AG10803 (cell line): ENCODE results near the gene C2orf42.
A peak's percentile ranks its signal among the peaks of the same experiment; 100 is the strongest.

Experiments used
- DNase-seq: peaks from one replicate; pipeline ENCODE4 v3.0.0; 2010; ENCODE audit warnings: low read depth
- H3K4me3 ChIP-seq: 2 replicates; pipeline ENCODE4 v1.5.1; 2011; ENCODE audit warnings: mild to moderate bottlenecking, low read length, control low read depth
- TF ChIP-seq, protein P1 (sequence below): conservative IDR thresholded peaks from 2 replicates; pipeline ENCODE4 v1.5.1; 2011; ENCODE audit warnings: mild to moderate bottlenecking, low read length, control low read depth, inconsistent platforms

Gene C2orf42

DNA sequence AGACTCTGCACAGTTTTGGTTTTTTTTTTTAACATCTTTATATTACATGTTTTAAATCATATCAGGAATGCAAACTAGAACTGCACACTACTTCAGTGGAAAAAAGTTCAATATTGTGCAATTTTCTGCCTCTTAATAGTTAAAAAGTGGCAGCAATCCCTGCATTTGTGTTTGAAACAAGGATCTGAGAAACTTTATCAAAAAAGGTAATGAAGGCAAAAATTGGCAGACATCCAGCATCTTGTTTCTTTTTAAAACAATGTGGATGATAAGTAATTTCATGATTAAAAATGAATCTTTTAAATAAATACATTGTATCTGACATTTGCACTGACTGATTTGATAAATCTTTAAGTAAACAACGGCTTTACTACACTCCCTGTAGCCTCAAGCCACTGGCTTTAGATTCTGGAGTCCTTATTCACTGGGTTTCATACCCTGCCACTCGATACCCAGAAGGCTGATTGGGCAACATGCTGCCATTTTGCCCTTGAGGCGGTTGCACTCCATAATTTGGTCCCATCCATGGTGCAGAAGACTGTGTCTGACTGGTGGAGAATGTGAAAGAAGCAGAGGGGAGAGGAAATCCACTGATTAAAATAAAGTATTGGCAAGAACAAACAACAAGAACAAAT, 21.6 kb upstream of the C2orf42 start:
- TF ChIP-seq, protein P1, sequence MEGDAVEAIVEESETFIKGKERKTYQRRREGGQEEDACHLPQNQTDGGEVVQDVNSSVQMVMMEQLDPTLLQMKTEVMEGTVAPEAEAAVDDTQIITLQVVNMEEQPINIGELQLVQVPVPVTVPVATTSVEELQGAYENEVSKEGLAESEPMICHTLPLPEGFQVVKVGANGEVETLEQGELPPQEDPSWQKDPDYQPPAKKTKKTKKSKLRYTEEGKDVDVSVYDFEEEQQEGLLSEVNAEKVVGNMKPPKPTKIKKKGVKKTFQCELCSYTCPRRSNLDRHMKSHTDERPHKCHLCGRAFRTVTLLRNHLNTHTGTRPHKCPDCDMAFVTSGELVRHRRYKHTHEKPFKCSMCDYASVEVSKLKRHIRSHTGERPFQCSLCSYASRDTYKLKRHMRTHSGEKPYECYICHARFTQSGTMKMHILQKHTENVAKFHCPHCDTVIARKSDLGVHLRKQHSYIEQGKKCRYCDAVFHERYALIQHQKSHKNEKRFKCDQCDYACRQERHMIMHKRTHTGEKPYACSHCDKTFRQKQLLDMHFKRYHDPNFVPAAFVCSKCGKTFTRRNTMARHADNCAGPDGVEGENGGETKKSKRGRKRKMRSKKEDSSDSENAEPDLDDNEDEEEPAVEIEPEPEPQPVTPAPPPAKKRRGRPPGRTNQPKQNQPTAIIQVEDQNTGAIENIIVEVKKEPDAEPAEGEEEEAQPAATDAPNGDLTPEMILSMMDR = no peak
- peak; percentile 16 for DNase-seq
- no peak overlapping the region for H3K4me3 ChIP-seq

DNA sequence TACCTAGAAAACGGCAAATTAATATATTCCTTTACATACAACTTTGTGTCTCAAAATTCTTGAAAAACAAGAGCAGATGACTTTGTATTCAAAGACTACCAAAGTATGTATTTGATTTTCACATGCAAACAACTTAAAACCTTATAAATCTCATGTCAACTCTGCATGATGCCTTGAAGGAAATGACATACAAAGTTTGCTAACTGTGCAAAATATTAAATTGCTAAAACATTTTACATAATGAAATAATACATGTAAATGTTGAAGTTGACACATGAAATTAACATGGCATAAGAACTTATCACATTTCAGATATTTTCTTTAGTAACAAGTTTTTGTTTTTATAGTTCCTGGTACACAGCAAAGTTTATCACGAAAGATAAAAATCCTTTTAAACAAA, 20.8 kb upstream of the C2orf42 start:
- TF ChIP-seq, protein P1 = no peak
- no peak for DNase-seq
- H3K4me3 ChIP-seq = no peak overlapping the region

DNA sequence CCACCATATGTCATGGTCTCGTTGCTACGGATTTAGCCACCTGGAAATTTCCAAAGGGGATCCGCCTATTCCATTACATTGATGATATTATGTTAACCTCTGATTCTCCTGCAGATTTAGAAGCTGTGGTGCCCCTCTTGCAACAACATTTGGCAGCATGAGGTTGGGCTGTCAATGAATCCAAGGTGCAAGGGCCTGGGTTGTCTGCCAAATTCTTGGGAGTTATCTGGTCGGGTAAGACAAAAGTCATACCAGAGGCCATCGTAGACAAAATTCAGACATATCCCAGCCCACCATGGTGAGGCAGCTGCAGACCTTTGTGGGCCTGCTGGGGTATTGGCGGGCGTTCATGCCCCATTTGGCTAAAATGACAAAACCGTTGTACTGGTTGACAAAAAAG, 13.6 kb upstream of the C2orf42 start:
- H3K4me3 ChIP-seq = no peak overlapping the region
- no peak for DNase-seq
- TF ChIP-seq, protein P1 = no peak

DNA sequence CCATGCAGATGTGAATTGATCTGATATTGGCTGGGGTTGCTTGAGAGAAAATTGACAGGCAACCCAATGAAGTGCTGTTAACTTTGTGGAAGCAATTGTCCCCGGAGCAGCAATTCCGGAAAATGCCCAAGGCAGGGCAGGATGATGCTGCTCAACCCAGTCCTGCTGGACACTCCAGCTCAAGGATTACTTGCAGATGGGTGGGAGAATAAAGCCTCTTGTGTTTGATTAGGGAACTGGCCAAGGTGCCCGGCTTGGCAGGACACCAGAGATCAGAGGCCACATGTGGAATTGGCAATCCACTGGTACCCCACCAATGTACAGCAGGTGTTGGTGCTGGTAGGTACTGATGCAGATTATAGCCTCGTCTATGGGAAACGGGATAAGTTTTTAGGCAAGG, 12.3 kb upstream of the C2orf42 start:
- H3K4me3 ChIP-seq = no peak overlapping the region
- no peak for DNase-seq
- TF ChIP-seq, protein P1 = no peak

DNA sequence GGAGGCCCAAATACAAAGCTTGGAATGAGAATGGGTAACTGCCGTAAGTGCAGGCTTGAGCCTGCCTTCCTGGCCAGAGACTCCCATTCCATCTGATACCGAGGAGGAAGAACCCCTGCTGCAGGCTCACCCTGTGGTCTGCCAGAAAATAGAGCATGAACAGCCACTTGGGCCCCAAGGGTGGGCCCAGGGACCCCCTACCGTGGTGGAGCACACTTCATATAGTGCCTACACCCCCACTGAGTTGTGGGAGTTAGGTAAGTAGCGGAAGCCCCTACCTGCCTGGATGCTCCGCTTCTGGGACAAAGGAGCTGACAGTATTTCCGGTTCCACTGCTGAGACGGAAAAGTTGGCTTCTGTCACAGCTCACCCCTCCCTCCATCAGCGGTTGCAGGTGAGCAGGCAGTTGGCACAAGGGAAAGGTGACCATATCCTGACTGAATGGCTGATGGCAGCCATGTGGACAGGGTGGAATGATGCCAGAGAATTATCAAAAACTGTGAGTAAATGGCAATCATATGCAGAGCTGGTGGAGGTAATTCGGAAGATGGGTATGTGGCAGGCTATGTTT, 11.5 kb upstream of the C2orf42 start:
- TF ChIP-seq, protein P1 = no peak
- no peak for DNase-seq
- no peak overlapping the region for H3K4me3 ChIP-seq

DNA sequence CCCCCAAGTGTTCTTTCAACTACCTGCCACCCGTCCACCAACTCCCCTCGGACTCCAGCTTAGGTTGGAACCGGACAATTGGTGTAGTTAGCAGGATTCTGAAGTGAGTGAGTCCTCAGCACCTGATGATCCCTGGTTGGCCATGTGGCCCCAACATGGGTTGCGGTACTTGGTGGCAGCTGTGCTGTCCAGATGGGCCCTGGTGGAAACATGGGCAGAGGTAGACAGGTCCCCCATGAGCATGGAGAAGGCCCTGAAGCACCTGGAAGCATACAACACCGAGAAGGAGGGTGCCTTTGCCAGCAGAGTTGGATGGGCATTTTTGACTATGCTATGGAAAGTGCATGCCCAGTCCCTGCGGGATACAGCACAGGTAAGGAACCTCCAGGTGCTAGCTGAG, 11.0 kb upstream of the C2orf42 start:
- no peak for DNase-seq
- no peak overlapping the region for H3K4me3 ChIP-seq
- TF ChIP-seq, protein P1 = no peak

DNA sequence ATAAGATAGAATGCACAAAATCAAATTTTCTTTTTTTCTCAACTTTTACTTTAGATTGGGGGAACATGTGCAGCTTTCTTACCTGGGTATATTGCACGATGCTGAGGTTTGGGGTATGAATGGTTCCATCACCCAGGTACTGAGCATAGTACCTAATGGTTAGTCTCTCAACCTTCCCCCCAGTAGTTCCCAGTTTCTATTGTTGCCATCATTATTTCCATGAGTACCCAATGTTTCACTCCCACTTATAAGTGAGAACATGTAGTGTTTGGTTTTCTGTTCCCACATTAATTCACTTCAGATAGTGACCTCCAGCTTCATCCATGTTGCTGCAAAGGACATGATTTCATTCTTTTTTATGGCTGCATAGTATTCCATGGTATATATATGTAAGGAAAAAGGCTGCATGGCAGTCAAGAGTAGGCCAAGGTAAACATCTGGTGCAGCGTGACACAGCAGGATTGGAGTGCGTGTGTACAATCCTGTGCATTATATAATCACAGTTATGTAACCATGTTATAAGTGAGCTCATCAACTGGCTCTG, 10.5 kb upstream of the C2orf42 start:
- DNase-seq = no peak
- H3K4me3 ChIP-seq = no peak overlapping the region
- TF ChIP-seq, protein P1 = no peak
